OCI-LY7 (cell line): ENCODE measurements around the gene CUX1. TPM values are rescaled to one million over a fixed set of nuclear protein-coding genes. Genes with fewer than 3 reads are reported as not detected.
A peak's percentile ranks its signal among the peaks of the same experiment; 100 is the strongest.

Experiments used
- BruUV-seq: library from RNA; stranded (reverse); fragments of 400-500 nt; replicated peaks from 2 replicates; lab custom pipeline; 2021; lab: Mats Ljungman, UMichigan
- CTCF ChIA-PET: fragments of 300-600 bp; sonication (Branson Sonifier 250); formaldehyde crosslinking; loops from one replicate; lab custom pipeline; 2022; ENCODE audit warnings: antibody characterized with exemption; ENCODE audit not compliant: unreplicated experiment; lab: Charles Lee
- POLR2A ChIA-PET: fragments of 300-600 bp; sonication (Branson Sonifier 250); formaldehyde crosslinking; loops from one replicate; lab custom pipeline; 2022; ENCODE audit warnings: antibody characterized with exemption; lab: Charles Lee
- DNase-seq: peaks from one replicate; pipeline ENCODE4 v3.0.0-alpha.2; 2015; ENCODE audit warnings: low spot score
- H2AFZ ChIP-seq: fragments of 200-600 bp; sonication (generic), shearing (Covaris generic); 2 replicates; pipeline ENCODE4 v1.6.1; 2014; ENCODE audit warnings: mild to moderate bottlenecking, antibody characterized with exemption, low read length, moderate library complexity
- H3K27ac ChIP-seq: fragments of 200-600 bp; sonication (generic); 2 replicates; pipeline ENCODE4 v1.5.1; 2014; ENCODE audit warnings: mixed run types, low read depth, mild to moderate bottlenecking, moderate library complexity, low read length, inconsistent platforms; ENCODE audit not compliant: poor library complexity, severe bottlenecking
- H3K36me3 ChIP-seq: fragments of 200-600 bp; sonication (generic); 2 replicates; pipeline ENCODE4 v1.6.1; 2014; ENCODE audit warnings: mild to moderate bottlenecking, antibody characterized with exemption, low read length, moderate library complexity, mixed read lengths; ENCODE audit not compliant: insufficient read depth
- H3K4me1 ChIP-seq: fragments of 200-600 bp; sonication (generic); 2 replicates; pipeline ENCODE4 v1.5.1; 2014; ENCODE audit warnings: mild to moderate bottlenecking, low read length; ENCODE audit not compliant: insufficient read depth, poor library complexity, severe bottlenecking
- H3K4me2 ChIP-seq: fragments of 200-600 bp; sonication (generic); 2 replicates; pipeline ENCODE4 v1.6.1; 2014; ENCODE audit warnings: mild to moderate bottlenecking, low read length
- H3K4me3 ChIP-seq: fragments of 200-600 bp; sonication (generic); 2 replicates; pipeline ENCODE4 v1.5.1; 2014; ENCODE audit warnings: mild to moderate bottlenecking, low read depth, low read length; ENCODE audit not compliant: poor library complexity, severe bottlenecking
- H3K79me2 ChIP-seq: fragments of 200-600 bp; sonication (generic); 2 replicates; pipeline ENCODE4 v1.6.1; 2016; ENCODE audit warnings: low read depth, mild to moderate bottlenecking, low read length, moderate library complexity, mixed read lengths; ENCODE audit not compliant: insufficient read depth
- H3K9me2 ChIP-seq: fragments of 200-600 bp; sonication (generic); 2 replicates; pipeline ENCODE4 v1.6.1; 2016; ENCODE audit warnings: mild to moderate bottlenecking, low read length, mixed read lengths; ENCODE audit not compliant: insufficient read depth
- H3K9me3 ChIP-seq: fragments of 200-600 bp; sonication (generic); 2 replicates; pipeline ENCODE4 v1.6.1; 2014; ENCODE audit warnings: mild to moderate bottlenecking, mixed run types, low read length, mixed read lengths
- H4K20me1 ChIP-seq: fragments of 200-600 bp; sonication (generic); 2 replicates; pipeline ENCODE4 v1.6.1; 2014; ENCODE audit warnings: mild to moderate bottlenecking, antibody characterized with exemption, low read length, moderate library complexity, mixed read lengths; ENCODE audit not compliant: insufficient read depth
- CTCF ChIP-seq: fragments of 200-600 bp; sonication (generic); conservative IDR thresholded peaks from 2 replicates; pipeline ENCODE4 v1.5.1; 2014; ENCODE audit warnings: mild to moderate bottlenecking, antibody characterized with exemption, low read length, moderate library complexity, mixed read lengths
- EZH2phosphoT487 ChIP-seq: fragments of 200-600 bp; sonication (generic); IDR thresholded peaks from 2 replicates; pipeline ENCODE4 v1.6.1; 2018; ENCODE audit warnings: low read depth, borderline replicate concordance, mild to moderate bottlenecking, mixed run types, antibody characterized with exemption, low read length, moderate library complexity, mixed read lengths
- intact Hi-C: fragments of 100-400 bp; cut with micrococcal nuclease; formaldehyde crosslinking; loops from one replicate; pipeline ENCODE4 v1.10.0; 2022; ENCODE audit not compliant: unreplicated experiment
- total RNA-seq, 2 experiments: library from RNA; depleted of rRNA in 1 of 2; stranded (reverse); fragments of >200 nt in 1 of 2; shearing (Covaris generic) in 1 of 2; gene quantifications; 2 replicates each; pipeline ENCODE4 v1.2.3, GENCODE V29; 2014 to 2022

The CUX1 gene
- total RNA-seq, 2 experiments from 2014 or later = 143 to 199 TPM

- H3K9me3 ChIP-seq = no peaks in the 10 kb centered on the region
- no peak overlapping the region for H2AFZ ChIP-seq
- TF ChIP-seq CTCF (no peak), EZH2phosphoT487 (no peak)
- CTCF ChIA-PET = no interaction called here
- no peaks in the 10 kb centered on the region for H4K20me1 ChIP-seq
- peak overlapping the region; percentile 49 for H3K4me2 ChIP-seq
- peak overlapping the region; percentile 12 for H3K4me3 ChIP-seq
- peak overlapping the region; percentile 57 for H3K27ac ChIP-seq
- no peak for DNase-seq
- intact Hi-C loops = no loop called here
- peaks cover 65% of the 10 kb centered on the region for H3K79me2 ChIP-seq
- H3K9me2 ChIP-seq = no peaks in the 10 kb centered on the region
- H3K36me3 ChIP-seq = peaks cover 52% of the 10 kb centered on the region
- BruUV-seq = no TSS peak
- POLR2A ChIA-PET = interaction anchor here (0.7 kb wide), 1 partner anchor 48 kb away, joined by 3 read pairs; no protein-coding TSS in a partner anchor
- H3K4me1 ChIP-seq = peaks cover 20% of the 10 kb centered on the region
Measured at GRCh38 chr7:102061354-102061945, 244.0 kb downstream of the CUX1 start.

GRCh38 chr7:102061981-102062390, 244.6 kb downstream of the CUX1 start:
- no peak for TF ChIP-seq EZH2phosphoT487
- TF ChIP-seq CTCF = no peak
- peak; percentile 70 for DNase-seq
- Histone ChIP-seq H3K4me2 (peak overlapping the region; percentile 49), H3K27ac (peak overlapping the region; percentile 57), H2AFZ (no peak overlapping the region), H3K79me2 (peaks cover 67% of the 10 kb centered on the region), H3K9me3 (no peaks in the 10 kb centered on the region), H3K4me3 (peak overlapping the region; percentile 12), H3K4me1 (peaks cover 20% of the 10 kb centered on the region), H4K20me1 (no peaks in the 10 kb centered on the region), H3K9me2 (no peaks in the 10 kb centered on the region), H3K36me3 (peaks cover 54% of the 10 kb centered on the region)
- CTCF ChIA-PET = no interaction called here
- POLR2A ChIA-PET = no interaction called here
- intact Hi-C loops = no loop called here
- no TSS peak for BruUV-seq

- Histone ChIP-seq H4K20me1 (no peaks in the 10 kb centered on the region), H3K9me3 (no peaks in the 10 kb centered on the region), H3K4me2 (no peak overlapping the region), H3K27ac (peak overlapping the region; percentile 13), H3K36me3 (peaks cover 53% of the 10 kb centered on the region), H3K4me1 (peaks cover 20% of the 10 kb centered on the region), H3K4me3 (no peak overlapping the region), H3K79me2 (peaks cover 50% of the 10 kb centered on the region), H2AFZ (no peak overlapping the region), H3K9me2 (no peaks in the 10 kb centered on the region)
- intact Hi-C loops = no loop called here
- BruUV-seq = no TSS peak
- CTCF ChIA-PET = interaction anchor here (0.5 kb wide), 1 partner anchor 11 kb away, joined by 3 read pairs; no protein-coding TSS in a partner anchor
- TF ChIP-seq EZH2phosphoT487 (no peak), CTCF (no peak)
- POLR2A ChIA-PET = no interaction called here
- DNase-seq = no peak
Measured at GRCh38 chr7:102063690-102064180, 246.3 kb downstream of the CUX1 start.
